AG08396 (cell line): ENCODE data around the gene CMAS.
"Not testable (repeated sequence)": the region's sequence is repeated elsewhere in the genome, so short reads cannot be mapped to it uniquely, and the experiment has no call there.

Source experiments
- DNase-seq: peaks from one replicate; pipeline ENCODE4 v3.0.0; 2012; ENCODE audit warnings: low spot score, mixed read lengths

CMAS gene

DNA sequence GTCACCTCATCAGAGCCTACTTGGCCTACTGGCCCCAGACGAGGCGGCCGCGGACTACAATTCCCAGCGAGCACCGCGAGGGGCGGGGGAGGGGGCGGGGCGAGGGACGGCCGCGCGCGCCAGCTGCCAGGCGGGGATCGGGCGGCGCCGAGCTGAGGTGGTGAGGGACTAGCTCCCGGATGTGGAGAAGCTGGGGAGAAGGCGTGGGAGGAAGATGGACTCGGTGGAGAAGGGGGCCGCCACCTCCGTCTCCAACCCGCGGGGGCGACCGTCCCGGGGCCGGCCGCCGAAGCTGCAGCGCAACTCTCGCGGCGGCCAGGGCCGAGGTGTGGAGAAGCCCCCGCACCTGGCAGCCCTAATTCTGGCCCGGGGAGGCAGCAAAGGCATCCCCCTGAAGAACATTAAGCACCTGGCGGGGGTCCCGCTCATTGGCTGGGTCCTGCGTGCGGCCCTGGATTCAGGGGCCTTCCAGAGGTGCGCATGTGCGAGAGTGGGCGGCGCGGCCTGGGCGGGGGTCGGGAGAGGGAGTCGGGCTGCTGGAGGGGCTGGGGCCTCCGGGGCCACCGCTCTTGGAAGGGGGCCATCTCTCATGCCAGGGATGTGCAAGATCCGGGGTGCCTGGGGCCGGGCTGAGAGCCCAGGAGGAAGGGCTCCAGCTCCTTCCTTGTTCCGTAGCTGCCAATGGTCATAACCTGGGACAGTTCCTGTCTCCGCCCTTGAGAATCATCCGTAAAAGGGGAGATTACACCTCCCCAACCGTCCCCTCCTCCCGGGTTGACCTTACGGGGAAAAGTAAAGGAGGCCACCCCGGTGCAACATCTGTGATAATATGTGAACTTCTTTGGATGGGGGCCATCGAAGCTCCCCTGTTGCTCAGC is at the start of gene CMAS:
CMAS (plus strand) TSS at position 129 of the 878 bp plus-strand sequence; CDS start at position 215, 86 bp downstream.
- peak; percentile 91 for DNase-seq

DNA sequence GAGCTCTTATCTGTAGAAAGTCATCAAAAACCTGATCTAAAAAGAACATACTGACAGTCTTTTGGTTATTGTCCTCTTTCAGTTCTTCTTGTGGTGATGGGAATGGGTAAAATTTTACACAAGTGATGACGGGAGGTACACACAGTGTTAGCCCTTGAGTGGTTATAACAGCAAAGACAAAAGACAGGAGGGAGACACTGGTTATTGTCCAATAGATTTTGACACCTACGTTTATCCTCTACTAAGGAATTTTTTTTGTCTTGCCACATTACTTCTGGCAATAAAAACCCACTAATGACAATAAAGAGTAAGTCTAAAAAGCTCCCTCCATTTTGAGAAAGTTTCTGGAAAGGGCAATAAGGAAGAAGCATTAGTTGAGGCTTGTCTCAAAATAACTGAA is 47.7 kb upstream of the CMAS start:
- DNase-seq: no peak

DNA sequence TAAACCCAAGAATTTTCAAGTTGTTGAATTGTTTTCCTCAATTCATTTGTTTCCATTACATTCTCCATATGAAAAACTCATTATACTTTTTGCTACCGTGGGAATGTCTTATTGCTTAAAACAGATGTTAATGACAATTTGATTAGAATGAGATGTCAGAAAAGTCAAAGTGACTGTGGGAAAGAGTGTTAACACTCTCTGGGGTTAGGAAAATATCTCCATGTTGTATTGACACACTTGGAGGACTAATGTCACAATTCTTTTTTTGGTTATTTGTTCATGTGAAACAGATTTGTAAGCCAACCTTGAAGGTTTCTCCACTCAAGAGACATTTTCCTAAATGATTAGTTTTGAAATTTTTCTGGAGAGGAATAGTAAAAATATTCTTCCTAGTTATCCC is 47.2 kb upstream of the CMAS start:
- no peak for DNase-seq

DNA sequence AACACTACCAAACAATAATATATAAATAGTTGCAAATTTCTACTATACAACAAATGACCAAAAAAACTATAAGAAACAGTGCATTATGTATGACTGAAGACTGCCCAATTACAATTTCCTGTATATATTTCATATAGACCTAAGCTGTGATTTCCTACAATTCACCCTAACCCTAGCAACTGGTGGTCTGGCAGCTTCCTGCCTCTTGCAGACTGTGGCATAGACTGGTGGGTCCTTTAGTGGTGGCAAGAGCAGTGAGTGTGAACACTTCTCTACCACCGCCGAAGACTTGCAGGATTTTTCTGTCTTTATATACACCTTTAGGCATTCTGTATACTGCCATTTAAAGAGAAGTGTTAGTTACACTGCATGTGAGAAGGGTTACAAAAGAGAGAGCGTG is 43.6 kb upstream of the CMAS start:
- DNase-seq: no peak

DNA sequence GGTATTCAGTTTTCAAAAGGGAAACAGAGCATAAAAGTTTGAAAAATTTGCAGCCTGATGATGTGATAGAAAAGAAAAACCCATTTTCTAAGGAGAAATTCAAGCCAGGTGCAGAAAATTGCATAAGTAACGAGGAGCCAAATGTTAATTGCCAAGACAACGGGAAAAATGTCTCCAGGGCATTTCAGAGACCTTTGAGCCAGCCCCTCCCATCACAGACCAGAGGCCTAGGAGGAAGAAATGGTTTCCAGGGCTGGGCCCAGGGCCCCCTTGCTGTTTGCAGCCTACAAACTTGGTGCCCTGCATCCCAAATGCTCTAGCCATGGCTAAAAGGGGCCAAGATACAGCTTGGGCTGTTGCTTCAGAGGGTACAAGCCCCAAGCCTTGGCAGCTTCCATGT is 38.2 kb upstream of the CMAS start:
- not testable (repeated sequence) for DNase-seq

DNA sequence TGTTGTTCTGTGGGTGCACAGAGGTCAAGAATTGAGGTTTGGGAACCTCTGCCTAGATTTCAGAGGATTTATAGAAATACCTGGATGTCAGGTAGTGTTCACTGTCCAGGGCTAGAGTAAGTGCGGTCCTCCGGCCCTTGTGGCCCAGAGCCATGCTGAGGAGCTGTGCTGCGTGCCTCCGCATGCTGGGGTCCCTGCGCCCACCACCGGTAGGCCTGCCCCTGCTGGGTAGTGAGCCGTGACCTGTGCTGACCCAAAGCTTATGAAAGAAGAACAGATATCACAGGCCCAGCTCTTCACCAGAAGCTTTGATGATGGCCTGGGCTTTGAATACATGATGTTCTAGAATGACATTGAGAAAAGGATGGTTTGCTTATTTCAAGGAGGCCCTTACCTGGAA is 37.8 kb upstream of the CMAS start:
- no peak for DNase-seq

DNA sequence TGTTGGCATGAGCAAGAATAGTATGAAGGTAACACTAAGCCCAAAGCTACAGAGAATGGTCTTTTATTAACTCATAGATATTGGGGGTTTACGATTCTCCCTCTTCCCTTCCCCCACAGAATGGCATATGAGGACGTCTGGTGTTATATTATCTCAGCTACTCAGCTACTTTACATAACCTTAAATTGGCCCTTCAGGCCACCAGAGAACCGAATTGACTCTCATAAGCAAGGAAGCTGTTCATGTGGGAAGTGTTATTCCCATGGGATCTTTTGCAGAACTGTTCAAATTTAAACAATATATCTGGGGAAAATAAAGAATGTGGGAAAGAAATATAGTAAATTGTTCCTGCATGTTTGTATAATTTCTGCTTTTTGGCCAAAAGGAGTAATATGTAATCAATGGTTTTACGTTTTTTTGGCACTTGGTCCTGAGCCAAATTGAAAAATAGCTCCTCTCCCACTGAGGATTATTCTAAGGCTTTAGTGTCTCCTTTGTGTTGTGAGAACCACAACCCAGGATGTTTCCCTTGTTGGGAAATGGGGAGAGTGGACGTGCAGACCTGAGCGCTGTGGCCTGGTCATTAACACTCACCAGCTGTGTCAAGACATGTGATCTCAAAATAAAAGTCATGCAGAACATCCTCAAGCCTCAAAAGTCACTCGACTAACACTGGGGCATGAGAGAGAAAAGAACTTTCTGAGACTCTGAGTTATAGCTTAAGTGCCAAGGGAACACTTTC is 31.8 kb upstream of the CMAS start:
- DNase-seq: no peak

DNA sequence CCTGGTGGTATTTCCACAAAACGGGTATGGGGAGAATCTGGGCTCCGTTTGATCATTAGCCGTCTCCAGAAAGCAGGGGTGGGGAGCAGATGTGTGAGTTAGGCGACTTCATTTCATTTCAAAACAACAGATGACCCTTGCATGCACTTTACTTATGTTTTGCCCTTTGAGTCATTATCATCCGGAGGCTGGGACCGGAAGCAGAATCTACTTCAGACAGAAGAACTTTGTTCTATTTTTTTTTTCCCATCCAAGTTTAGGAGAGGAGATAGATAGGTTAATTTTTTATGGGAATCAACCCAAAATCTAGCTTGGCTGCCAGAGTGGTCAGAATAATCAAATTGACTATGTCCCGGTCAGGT is 31.3 kb upstream of the CMAS start:
- no peak for DNase-seq

DNA sequence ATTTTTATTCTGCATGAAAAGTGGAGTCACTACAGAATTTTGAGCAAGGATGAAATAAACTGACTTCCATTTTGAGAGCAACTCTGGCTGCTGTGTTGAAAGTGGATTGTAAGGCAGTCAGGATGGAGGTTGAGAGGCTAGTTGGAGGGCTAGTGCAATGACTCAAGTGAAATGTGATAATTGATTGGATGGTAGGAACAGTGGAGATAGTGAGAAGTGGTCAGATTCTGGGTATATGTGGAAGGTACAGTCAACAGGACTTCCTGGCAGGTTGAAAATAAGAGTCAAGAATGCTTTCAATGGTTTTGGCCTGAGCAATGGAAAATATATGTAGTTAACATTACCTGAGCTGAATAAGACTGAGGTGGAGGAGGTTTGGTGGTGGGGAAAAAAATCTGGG is 29.0 kb upstream of the CMAS start:
- DNase-seq: no peak

DNA sequence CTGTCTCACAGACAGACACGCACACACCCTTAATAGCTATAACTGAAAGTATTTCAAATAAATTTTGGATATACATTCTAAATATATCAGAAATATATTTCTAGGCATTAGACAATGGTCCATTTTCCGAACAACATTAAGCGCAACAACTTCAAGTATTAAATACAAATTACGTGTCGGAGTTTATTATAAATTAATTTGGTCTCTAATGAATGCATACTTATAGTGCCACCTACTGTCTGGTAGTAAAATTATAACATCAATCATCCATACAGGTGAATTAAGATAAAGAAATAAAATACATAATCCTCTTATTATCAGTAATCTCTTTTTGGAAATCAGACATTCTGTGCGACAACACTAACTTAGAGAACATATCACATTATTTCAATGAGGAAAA is 27.2 kb upstream of the CMAS start:
- DNase-seq: no peak

DNA sequence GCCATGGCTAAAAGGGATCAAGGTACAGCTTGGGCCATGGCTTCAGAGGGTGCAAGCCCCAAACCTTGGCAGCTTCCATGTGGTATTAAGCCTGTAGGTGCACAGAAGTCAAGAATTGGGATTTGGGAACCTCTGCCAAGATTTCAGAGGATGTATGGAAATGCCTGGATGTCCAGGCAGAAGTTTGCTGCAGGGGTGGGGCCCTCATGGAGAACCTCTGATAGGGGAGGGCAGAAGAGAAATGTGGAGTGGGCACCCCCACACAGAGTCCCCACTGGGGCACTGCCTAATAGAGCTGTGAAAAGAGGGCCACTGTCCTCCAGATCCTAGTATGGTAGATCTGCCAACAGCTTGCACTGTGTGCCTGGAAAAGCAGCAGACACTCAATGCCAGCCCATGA is 22.5 kb upstream of the CMAS start:
- not testable (repeated sequence) for DNase-seq

DNA sequence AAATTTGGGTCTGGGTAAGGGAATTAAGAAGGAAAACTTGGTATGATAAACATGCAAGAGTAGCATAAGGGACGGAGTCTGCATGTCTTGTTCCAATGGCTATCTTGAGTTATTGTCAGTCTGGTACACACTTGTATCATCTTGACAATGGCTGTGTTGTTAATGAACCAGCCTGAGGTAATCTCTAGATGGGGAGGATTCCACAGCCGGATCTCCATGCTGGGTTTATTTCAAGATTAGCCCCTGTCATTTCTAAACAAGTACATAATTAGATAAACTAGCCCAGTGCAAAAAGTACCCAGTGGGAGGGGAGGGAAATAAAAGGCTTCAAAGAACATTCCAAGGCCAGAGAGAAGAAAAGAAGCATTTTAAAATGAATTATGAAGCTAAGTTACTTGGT is 16.5 kb upstream of the CMAS start:
- DNase-seq: no peak

DNA sequence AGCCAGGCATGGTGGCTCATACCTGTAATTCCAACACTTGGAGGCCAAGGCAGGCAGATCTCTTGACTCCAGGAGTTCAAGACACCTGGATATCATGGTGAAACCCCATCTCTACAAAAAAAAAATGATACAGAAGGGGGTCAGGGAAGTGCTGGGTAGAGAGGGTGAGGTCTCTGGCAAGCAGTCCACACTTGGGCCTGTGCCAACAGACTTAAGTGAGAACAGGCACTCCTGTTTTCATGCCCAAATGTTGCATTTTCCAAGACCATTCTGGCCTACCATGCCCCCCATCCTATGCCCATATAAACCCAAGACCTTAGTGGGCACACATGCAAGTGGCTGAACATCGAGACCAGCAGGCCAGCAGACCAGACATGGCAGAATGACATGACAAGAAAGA is 16.0 kb upstream of the CMAS start:
- no peak for DNase-seq

DNA sequence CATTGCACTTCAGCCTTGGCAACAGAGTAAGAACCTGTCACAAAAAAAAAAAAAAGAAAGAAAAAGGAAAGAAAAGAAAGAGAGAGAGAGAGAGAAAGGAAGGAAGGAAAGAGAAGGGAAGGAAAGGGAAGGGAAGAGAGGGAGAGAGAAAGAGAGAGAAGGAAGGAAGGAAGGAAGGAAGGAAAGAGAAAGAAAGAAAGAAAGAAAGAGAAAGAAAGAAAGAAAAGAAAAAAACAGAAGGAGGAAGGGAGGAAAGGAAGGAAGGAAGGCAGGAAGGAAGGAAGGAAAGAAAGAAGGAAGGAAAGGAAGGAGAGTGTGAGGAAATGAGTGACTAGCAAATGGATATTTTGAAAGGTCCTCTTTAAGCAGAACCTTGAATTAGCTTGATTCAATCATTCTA is 13.3 kb upstream of the CMAS start:
- no peak for DNase-seq

DNA sequence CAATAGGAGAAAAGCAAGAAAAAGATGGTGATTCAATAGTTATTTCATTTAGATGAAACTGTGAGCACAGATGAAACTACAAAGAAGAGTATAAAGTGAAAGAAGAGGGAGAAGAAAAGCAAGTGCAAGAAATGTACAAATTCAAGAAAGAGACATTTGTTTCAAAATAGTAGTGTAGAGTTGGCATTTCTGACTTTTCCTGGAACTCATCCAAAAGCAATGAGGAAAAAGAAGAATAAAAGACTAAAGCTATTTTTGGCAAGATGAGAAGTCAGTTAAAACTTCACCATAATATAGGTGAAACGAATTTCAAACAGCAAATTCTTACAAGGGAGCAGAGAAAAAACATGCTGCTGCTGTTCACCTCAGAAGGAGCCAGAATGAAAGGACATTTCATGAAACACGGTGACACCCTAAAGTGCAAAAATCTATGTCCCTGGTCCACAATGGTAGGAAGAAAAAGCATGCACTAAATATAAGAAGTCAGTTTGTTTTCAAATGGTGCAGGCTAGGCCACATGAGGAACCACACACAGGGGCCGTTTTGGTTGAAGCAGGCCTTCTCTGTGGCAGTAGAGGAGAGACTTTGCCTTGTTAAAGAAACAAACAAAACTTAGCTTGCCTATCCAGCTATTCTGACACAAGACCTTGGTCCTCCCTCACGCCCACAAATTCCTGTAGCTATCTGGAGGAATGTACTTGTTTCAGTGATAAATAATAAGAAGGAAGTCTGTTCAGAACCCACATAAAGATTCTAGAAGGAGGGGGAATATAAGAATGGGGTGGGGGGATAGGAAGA is 11.1 kb upstream of the CMAS start:
- no peak for DNase-seq

DNA sequence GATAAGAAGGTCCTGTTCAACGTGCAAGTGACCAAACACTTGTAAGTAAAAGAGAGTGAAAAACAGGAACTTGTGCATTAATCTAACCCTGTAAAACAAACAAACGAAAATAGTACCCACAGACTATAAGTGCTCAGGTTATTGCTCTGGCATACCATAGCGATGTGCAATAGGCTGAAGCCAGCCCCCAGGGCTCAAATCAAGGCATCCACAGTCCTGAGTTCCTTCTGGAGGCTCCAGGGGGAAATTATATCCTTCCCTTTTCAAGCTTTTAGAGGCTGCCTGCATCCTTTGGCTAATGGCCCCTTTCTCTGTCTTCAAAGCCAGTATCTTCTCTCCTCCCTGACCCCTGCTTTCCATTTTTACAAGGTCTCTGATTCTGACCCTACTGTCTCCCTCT is 8.1 kb upstream of the CMAS start:
- no peak for DNase-seq

DNA sequence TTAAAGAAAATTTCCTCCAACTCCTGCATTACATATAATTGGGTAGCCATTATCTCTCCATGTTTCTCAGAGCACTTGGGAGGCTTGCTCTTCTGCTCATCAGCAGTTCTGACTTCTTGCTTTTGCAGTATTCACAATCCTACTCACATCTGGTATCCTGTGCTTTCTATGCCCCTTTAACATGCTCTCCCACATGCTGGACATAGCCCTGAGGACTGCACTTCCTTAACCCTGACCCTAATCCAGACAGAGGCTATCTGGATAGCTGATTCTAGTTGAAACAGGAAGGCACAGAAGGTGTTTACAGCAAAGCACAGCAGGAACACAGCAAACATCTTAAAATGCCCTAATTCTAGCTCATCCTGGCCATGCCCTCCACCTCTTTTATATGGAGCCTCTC is 7.3 kb upstream of the CMAS start:
- DNase-seq: no peak

DNA sequence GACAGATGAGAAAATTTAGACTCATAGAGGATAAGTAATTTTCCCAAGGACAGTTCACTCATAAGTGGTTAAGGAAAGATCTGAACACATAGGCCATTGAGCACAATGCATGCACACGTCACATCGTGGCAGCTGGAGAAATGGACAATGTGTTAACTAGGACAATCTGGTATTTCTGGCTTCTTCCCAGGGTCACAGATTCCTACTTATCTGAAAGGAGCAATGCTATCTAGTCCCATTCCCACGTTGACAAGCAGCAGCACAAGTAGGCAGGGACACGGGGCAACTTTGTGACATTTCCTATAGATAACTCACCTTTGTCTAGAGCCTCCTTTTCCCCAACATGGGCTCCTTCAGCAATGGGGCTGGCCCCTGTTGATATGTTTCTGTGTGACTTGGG is 6.7 kb upstream of the CMAS start:
- no peak for DNase-seq

DNA sequence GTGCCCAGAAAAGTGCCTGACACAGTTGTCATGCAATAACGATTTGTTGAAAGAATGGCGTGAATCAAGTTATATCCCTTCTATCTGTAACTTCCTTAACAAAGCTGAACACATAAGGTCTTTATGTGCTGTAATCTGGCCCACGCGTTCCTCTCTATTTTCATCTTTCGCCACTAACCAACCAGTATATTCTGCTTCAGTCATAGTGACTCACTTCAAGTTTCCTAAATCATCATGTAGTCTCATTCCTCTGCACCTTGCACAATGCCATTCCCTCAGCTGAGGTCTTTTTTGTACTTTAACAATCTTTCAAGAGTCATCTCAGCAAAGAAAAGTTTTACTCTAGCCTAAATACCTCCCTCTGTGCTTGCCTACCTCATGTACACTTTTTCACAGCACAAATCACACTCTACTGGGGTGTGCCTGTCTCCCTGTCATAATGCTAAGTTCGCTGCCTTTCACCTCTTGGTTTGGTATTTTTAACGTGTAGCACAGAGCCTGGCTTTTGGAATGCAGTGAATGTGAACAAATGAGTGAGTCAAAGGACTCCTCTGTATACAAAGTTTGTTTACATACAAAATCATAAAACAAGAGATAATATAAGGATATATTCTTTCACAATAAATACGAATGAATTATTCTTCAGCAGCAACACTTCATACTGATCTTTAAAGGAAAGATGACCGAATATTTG is 2.9 kb upstream of the CMAS start:
- peak; percentile 54 for DNase-seq

DNA sequence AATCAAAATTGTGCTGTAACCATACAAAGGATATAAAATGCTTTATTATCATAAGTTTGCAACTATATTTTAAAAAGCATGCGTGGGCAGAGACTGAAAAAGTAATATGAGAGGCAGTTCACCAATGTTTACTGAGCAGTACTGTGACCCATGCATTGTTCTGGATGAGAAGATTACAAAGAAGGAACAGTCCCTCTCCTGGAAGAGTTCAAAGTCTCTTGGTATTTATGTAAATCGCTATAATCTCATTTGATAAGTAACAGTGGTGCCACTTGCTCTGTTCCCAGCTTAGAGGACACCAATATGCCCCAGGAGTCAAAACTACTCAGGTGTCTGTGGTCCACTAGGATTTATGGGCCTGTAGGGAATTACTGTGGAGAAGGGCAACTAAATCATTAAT is 2.1 kb upstream of the CMAS start:
- DNase-seq: no peak

DNA sequence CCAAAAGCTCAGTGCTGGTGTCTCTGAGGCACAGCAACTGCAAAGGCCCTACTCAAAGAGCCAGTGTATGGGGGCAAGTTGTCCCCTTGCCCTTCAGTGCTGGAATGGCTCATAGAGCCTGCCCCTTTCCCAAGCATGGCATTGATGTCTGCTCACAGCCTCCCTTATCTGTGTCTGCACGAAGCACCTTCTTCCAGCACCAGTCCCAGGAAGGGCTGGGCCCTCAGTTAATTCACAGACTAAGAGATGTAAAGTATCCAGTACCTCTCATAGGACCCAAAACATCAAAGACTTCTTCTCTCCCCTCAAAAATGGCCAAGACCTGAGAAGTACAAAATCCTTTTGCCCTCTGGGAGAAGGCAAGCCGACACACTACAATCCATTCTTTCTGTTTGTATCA is 1.6 kb upstream of the CMAS start:
- no peak for DNase-seq

DNA sequence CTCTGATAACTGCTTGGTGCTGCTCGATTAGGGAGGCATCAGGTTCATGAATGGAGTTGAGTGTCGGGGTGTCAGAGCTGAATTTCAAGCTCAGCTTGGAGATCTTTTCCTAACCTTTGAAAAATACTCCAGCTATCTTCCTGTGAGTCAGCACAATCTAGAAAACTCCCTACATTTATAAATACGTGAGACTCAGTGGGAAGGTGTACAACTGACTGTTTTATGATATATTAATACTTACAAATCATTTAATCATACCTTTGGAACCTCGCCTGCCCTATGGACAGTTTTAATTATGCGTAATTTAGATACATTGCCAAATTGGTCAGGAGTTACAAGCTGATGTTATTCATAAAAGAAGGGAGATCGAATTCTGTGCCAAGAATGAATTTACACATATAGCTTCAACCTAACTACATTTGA is 961 bp downstream of the CMAS start:
- DNase-seq: no peak
